ENCODE results near the gene DEFB123.

Gene DEFB123

GRCh38 chr20:31440012-31440659, at the start of gene DEFB123:
TSS of gene DEFB123 (plus strand) at chr20:31440632. CDS start at chr20:31440699, 67 bp downstream.
- no peak for TF ChIP-seq CTCF (IDR thresholded peaks at IDR 0.05; ENCODE audit: control extremely low read depth, extremely low read depth, low read depth, missing control alignments)
- ChIA-PET CTCF (interaction anchor here (1.0 to 1.6 kb wide), 4 partner anchors 10 to 63 kb away, joined by 3 to 4 read pairs (median 4); no protein-coding TSS in a partner anchor), POLR2A (no interaction called here)
- no peak for DNase-seq (ENCODE audit: extremely low spot score)

GRCh38 chr20:31392836-31393235, 47.6 kb upstream of the DEFB123 start:
- ChIA-PET POLR2A (no interaction called here), CTCF (interaction anchor here (1.5 kb wide), 1 partner anchor 20 kb away, joined by 3 read pairs; no protein-coding TSS in a partner anchor)
- no peak for DNase-seq (ENCODE audit: extremely low spot score)
- TF ChIP-seq CTCF (IDR thresholded peaks at IDR 0.05; ENCODE audit: control extremely low read depth, extremely low read depth, low read depth, missing control alignments), result no peak

GRCh38 chr20:31394900-31395299, 45.5 kb upstream of the DEFB123 start:
- TF ChIP-seq CTCF (IDR thresholded peaks at IDR 0.05; ENCODE audit: control extremely low read depth, extremely low read depth, low read depth, missing control alignments), result no peak
- CTCF ChIA-PET, result no interaction called here
- DNase-seq (ENCODE audit: extremely low spot score), result no peak
- POLR2A ChIA-PET, result no interaction called here

- no peak for DNase-seq (ENCODE audit: extremely low spot score)
- ChIA-PET POLR2A (no interaction called here), CTCF (interaction anchor here (1.0 kb wide), 1 partner anchor 27 kb away, joined by 5 read pairs; no protein-coding TSS in a partner anchor)
- TF ChIP-seq CTCF (IDR thresholded peaks at IDR 0.05; ENCODE audit: control extremely low read depth, extremely low read depth, low read depth, missing control alignments), result no peak
These were observed 36.5 kb upstream of the DEFB123 start for GRCh38 chr20:31403886-31404285.

- no peak for DNase-seq (ENCODE audit: extremely low spot score)
- CTCF ChIA-PET, result interaction anchor here (1.9 kb wide), 1 partner anchor 18 kb away, joined by 7 read pairs; no protein-coding TSS in a partner anchor
- POLR2A ChIA-PET, result no interaction called here
- no peak for TF ChIP-seq CTCF (IDR thresholded peaks at IDR 0.05; ENCODE audit: control extremely low read depth, extremely low read depth, low read depth, missing control alignments)
These were observed 34.3 kb upstream of the DEFB123 start, which contains the start of gene DEFB121 for GRCh38 chr20:31406115-31406514. TSS of gene DEFB121 (minus strand) at chr20:31406215. CDS start at chr20:31406152, 63 bp downstream.

- no peak for TF ChIP-seq CTCF (IDR thresholded peaks at IDR 0.05; ENCODE audit: control extremely low read depth, extremely low read depth, low read depth, missing control alignments)
- ChIA-PET CTCF (no interaction called here), POLR2A (no interaction called here)
- DNase-seq (ENCODE audit: extremely low spot score), result no peak
These were observed 30.4 kb upstream of the DEFB123 start for GRCh38 chr20:31410011-31410410.
